HL-60 (cell line): ENCODE data around the gene CELSR2.

ENCODE experiments used
- DNase-seq, 2 experiments: peaks; one replicate each; pipeline ENCODE4 v3.0.0-alpha.2; 2010 to 2020; ENCODE audit warnings: low read depth in 1 of 2, low spot score in 1 of 2
- H3K27ac ChIP-seq: fragments of 250-450 bp; sonication (Bioruptor Pico); replicated peaks from 2 replicates; pipeline ENCODE4 v1.5.1; 2020; ENCODE audit warnings: mild to moderate bottlenecking, moderate library complexity
- H3K27me3 ChIP-seq: fragments of 250-450 bp; sonication (Bioruptor Pico); 2 replicates; pipeline ENCODE4 v1.5.1; 2021; ENCODE audit warnings: mild to moderate bottlenecking, moderate library complexity; ENCODE audit not compliant: insufficient read depth, poor library complexity, severe bottlenecking
- H3K4me3 ChIP-seq: replicated peaks from 2 replicates; pipeline ENCODE4 v1.5.1; 2011; ENCODE audit warnings: mild to moderate bottlenecking, control low read depth, low read length; ENCODE audit not compliant: insufficient read depth
- GABPA ChIP-seq: IDR thresholded peaks from 2 replicates; pipeline ENCODE4 v1.6.1; 2012; ENCODE audit warnings: low read depth
- POLR2AphosphoS5 ChIP-seq: IDR thresholded peaks from 2 replicates; pipeline ENCODE4 v1.6.1; 2012; ENCODE audit warnings: low read depth
- SPI1 ChIP-seq: IDR thresholded peaks from 2 replicates; pipeline ENCODE4 v1.6.1; 2012; ENCODE audit warnings: low read depth, mild to moderate bottlenecking, borderline replicate concordance
- TF ChIP-seq, protein P1 (sequence below): IDR thresholded peaks from one replicate; pipeline ENCODE4 v1.5.1; 2011; ENCODE audit warnings: low read length, control low read depth, inconsistent platforms; ENCODE audit not compliant: insufficient read depth
- TF ChIP-seq, protein P2 (sequence below): IDR thresholded peaks from 2 replicates; pipeline ENCODE4 v1.6.1; 2012; ENCODE audit warnings: low read depth; ENCODE audit not compliant: insufficient replicate concordance

Gene CELSR2

DNA sequence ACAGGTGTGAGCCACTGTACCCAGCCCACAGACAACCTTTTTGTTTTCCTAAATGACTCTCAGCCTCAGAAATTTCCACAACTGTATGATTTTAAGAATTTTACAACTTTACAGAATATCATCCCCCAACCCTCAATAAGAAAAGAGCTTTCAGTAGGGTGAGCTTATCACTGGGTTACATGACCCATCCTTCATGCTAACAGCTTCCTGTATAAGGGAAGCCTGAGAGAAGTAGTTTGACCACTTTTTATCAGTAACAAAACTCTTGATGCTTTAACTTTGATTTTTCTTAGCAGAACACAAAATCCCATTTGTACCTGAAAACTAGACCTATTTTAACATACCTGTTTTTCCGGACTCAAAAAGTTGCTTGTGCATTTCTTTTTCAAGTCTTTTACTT, 67.2 kb downstream of the CELSR2 start:
- no peak overlapping the region for H3K27ac ChIP-seq

DNA sequence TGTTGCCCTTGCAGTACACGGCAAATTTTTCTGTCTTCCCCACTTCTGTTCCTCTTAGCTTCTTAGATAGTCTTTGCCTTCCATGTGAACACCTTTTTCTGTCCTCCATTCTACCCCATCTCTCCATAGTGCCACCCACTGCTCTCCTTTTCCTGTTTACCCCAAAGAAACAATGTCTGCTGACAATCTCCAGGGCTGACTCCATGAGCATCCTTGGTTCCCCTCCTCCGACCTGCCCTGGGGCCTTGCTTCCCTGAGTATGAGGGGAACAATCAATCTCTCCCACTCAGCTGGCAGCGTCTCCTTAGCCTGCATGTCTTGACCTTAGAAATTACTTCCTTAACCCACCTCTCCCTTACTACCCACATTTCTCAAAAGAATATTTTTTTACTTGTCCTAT, 69.8 kb downstream of the CELSR2 start:
- TF ChIP-seq, protein P1, sequence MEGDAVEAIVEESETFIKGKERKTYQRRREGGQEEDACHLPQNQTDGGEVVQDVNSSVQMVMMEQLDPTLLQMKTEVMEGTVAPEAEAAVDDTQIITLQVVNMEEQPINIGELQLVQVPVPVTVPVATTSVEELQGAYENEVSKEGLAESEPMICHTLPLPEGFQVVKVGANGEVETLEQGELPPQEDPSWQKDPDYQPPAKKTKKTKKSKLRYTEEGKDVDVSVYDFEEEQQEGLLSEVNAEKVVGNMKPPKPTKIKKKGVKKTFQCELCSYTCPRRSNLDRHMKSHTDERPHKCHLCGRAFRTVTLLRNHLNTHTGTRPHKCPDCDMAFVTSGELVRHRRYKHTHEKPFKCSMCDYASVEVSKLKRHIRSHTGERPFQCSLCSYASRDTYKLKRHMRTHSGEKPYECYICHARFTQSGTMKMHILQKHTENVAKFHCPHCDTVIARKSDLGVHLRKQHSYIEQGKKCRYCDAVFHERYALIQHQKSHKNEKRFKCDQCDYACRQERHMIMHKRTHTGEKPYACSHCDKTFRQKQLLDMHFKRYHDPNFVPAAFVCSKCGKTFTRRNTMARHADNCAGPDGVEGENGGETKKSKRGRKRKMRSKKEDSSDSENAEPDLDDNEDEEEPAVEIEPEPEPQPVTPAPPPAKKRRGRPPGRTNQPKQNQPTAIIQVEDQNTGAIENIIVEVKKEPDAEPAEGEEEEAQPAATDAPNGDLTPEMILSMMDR: no peak
- no peak for DNase-seq
- H3K4me3 ChIP-seq: no peak overlapping the region
- H3K27me3 ChIP-seq: peaks cover 2% of the 10 kb centered on the region
- H3K27ac ChIP-seq: no peak overlapping the region

More for the DNA sequence above, 67.2 kb downstream of the CELSR2 start:
- no peak for TF ChIP-seq GABPA
- TF ChIP-seq, protein P2, sequence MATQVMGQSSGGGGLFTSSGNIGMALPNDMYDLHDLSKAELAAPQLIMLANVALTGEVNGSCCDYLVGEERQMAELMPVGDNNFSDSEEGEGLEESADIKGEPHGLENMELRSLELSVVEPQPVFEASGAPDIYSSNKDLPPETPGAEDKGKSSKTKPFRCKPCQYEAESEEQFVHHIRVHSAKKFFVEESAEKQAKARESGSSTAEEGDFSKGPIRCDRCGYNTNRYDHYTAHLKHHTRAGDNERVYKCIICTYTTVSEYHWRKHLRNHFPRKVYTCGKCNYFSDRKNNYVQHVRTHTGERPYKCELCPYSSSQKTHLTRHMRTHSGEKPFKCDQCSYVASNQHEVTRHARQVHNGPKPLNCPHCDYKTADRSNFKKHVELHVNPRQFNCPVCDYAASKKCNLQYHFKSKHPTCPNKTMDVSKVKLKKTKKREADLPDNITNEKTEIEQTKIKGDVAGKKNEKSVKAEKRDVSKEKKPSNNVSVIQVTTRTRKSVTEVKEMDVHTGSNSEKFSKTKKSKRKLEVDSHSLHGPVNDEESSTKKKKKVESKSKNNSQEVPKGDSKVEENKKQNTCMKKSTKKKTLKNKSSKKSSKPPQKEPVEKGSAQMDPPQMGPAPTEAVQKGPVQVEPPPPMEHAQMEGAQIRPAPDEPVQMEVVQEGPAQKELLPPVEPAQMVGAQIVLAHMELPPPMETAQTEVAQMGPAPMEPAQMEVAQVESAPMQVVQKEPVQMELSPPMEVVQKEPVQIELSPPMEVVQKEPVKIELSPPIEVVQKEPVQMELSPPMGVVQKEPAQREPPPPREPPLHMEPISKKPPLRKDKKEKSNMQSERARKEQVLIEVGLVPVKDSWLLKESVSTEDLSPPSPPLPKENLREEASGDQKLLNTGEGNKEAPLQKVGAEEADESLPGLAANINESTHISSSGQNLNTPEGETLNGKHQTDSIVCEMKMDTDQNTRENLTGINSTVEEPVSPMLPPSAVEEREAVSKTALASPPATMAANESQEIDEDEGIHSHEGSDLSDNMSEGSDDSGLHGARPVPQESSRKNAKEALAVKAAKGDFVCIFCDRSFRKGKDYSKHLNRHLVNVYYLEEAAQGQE: no peak
- TF ChIP-seq, protein P1: no peak
- no peak for TF ChIP-seq SPI1
- no peak for TF ChIP-seq POLR2AphosphoS5
- Histone ChIP-seq H3K4me3 (no peak overlapping the region), H3K27me3 (peaks cover 2% of the 10 kb centered on the region)
- no peak for DNase-seq

DNA sequence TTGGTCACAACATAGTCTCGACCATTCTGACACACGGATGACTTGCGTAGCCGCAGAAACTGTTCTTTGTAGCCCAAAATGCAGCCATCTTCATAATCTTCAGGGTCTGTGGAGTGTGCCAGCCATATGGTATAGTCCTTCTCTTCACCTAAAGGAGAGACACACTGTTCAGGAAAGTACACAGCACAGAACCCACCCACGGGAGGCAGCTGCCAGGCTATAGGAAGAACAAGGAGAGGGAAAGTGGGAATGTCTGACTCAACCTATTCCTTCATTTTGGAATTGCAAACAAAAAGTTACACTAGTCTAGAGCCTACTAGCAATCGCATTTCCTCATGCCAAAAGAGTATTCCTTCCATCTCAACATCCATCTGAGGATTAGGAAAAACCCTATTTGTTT, 73.6 kb downstream of the CELSR2 start:
- no peak for TF ChIP-seq GABPA
- TF ChIP-seq POLR2AphosphoS5: no peak
- TF ChIP-seq, protein P1: no peak
- TF ChIP-seq SPI1: no peak
- TF ChIP-seq, protein P2: no peak
- no peak overlapping the region for H3K27ac ChIP-seq
- peaks cover 2% of the 10 kb centered on the region for H3K27me3 ChIP-seq
- no peak overlapping the region for H3K4me3 ChIP-seq
- no peak for DNase-seq
